Upper lobe of right lung (tissue), 1 donor: ENCODE measurements around the gene COL18A1. TPM values are rescaled to one million over a fixed set of nuclear protein-coding genes. Genes with fewer than 3 reads are reported as not detected.

ENCODE experiments used
- ATAC-seq: fragments of 200-7000 bp; cut with Tn5 transposase; one replicate; pipeline ENCODE4 v1.9.1; 2020; ENCODE audit warnings: mild to moderate bottlenecking, moderate library complexity
- DNase-seq: peaks from one replicate; pipeline ENCODE4 v3.0.0-alpha.2; 2020
- H3K27ac ChIP-seq: fragments of 200-600 bp; one replicate; pipeline ENCODE4 v1.8.0; 2022
- H3K27me3 ChIP-seq: fragments of 200-600 bp; one replicate; pipeline ENCODE4 v1.8.0; 2022; ENCODE audit warnings: mild to moderate bottlenecking
- H3K36me3 ChIP-seq: fragments of 200-600 bp; one replicate; pipeline ENCODE4 v1.8.0; 2022
- H3K4me1 ChIP-seq: fragments of 200-600 bp; one replicate; pipeline ENCODE4 v1.8.0; 2022
- H3K4me3 ChIP-seq: fragments of 200-600 bp; one replicate; pipeline ENCODE4 v1.8.0; 2022; ENCODE audit warnings: mild to moderate bottlenecking
- H3K9me3 ChIP-seq: fragments of 200-600 bp; one replicate; pipeline ENCODE4 v1.8.0; 2022
- intact Hi-C: fragments of 100-400 bp; cut with DNase I; formaldehyde crosslinking; loops from one replicate; pipeline ENCODE4 v1.11.0; 2022
- total RNA-seq: library from RNA; stranded (reverse); fragmentation: NEBNext Ultra II Directional; extraction: Animal tissue kit (Norgen Biotek cat#: 25700); gene quantifications from one replicate; pipeline ENCODE4 v1.2.1, GENCODE V29; 2021
- TF ChIP-seq, protein P1 (sequence below): fragments of 200-600 bp; IDR thresholded peaks from one replicate; pipeline ENCODE4 v1.8.0; 2022; ENCODE audit warnings: antibody characterized with exemption
- donor health status: DM: no; HTN: yes; CAD: no; lungs with severe emphysema.

Gene COL18A1
- total RNA-seq, 1 donor from 2014 or later, result 60.4 TPM

DNA sequence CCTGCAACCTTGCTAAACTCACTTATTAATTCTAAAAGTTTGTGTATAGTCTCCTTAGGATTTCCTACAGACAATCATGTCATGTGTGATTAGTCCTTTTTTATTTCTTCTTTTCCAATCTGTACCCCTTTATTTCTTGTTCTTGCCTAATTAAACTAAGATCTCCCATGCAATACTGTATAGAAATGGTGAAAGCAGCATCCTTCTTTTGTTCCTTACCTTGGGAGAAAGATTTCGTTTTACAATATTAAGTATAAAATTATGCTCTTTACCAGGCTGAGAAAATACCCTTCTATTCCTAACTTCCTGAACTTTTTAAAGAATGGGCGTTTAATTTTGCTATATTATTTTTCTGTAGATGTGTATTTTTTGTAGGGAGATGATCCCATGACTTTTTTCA, 7.6 kb upstream of the COL18A1 start:
- DNase-seq (no peak), ATAC-seq (no peak)
- TF ChIP-seq, protein P1, sequence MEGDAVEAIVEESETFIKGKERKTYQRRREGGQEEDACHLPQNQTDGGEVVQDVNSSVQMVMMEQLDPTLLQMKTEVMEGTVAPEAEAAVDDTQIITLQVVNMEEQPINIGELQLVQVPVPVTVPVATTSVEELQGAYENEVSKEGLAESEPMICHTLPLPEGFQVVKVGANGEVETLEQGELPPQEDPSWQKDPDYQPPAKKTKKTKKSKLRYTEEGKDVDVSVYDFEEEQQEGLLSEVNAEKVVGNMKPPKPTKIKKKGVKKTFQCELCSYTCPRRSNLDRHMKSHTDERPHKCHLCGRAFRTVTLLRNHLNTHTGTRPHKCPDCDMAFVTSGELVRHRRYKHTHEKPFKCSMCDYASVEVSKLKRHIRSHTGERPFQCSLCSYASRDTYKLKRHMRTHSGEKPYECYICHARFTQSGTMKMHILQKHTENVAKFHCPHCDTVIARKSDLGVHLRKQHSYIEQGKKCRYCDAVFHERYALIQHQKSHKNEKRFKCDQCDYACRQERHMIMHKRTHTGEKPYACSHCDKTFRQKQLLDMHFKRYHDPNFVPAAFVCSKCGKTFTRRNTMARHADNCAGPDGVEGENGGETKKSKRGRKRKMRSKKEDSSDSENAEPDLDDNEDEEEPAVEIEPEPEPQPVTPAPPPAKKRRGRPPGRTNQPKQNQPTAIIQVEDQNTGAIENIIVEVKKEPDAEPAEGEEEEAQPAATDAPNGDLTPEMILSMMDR, result no peak
- intact Hi-C loops, result no loop called here
- Histone ChIP-seq H3K9me3 (no peaks in the 10 kb centered on the region), H3K4me3 (no peak overlapping the region), H3K27me3 (no peaks in the 10 kb centered on the region), H3K36me3 (no peaks in the 10 kb centered on the region), H3K27ac (no peak overlapping the region), H3K4me1 (no peaks in the 10 kb centered on the region)

DNA sequence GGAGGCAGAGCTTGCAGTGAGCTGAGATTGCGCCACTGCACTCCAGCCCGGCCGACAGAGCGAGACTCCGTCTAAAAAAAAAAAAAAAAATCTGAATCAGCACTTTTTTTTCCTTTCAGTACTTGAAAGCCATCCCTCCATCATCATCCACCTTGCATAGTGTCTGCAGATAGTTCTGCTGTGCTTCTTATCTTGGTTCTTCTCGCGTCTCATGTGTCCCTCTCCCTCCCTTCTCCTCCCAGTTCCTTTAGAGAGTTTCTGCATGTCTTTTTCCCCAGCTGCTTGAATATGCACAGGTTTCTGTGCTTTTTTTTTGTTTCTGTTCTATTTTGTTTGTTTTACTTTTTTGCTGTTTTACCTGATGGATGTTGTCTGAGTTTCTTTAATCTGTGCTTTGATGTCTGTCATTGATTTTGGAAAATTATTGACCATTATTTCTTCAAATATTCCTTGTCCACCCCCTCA, 3.9 kb upstream of the COL18A1 start:
- Histone ChIP-seq H3K4me3 (no peak overlapping the region), H3K9me3 (no peaks in the 10 kb centered on the region), H3K27ac (no peak overlapping the region), H3K4me1 (peaks cover 13% of the 10 kb centered on the region), H3K36me3 (no peaks in the 10 kb centered on the region), H3K27me3 (peaks cover 4% of the 10 kb centered on the region)
- intact Hi-C loops, result no loop called here
- no peak for ATAC-seq
- TF ChIP-seq, protein P1, result no peak
- DNase-seq, result no peak

GRCh38 chr21:45401916-45402900, 2.8 kb upstream of the COL18A1 start:
- Histone ChIP-seq H3K27me3 (peaks cover 10% of the 10 kb centered on the region), H3K4me1 (peaks cover 18% of the 10 kb centered on the region), H3K4me3 (no peak overlapping the region), H3K27ac (no peak overlapping the region), H3K9me3 (no peaks in the 10 kb centered on the region), H3K36me3 (no peaks in the 10 kb centered on the region)
- peak; percentile 36 for DNase-seq
- TF ChIP-seq, protein P1, result no peak
- no peak for ATAC-seq
- intact Hi-C loops, result no loop called here

- Histone ChIP-seq H3K36me3 (no peaks in the 10 kb centered on the region), H3K4me1 (peaks cover 18% of the 10 kb centered on the region), H3K9me3 (no peaks in the 10 kb centered on the region), H3K27ac (no peak overlapping the region), H3K4me3 (no peak overlapping the region), H3K27me3 (peaks cover 10% of the 10 kb centered on the region)
- intact Hi-C loops, result no loop called here
- TF ChIP-seq, protein P1, result no peak
- ATAC-seq (no peak), DNase-seq (no peak)
Observed at GRCh38 chr21:45403133-45403824, 1.7 kb upstream of the COL18A1 start.

- intact Hi-C loops, result no loop called here
- Histone ChIP-seq H3K9me3 (no peaks in the 10 kb centered on the region), H3K36me3 (no peaks in the 10 kb centered on the region), H3K4me1 (peaks cover 18% of the 10 kb centered on the region), H3K27ac (peak overlapping the region; percentile 51), H3K27me3 (peaks cover 10% of the 10 kb centered on the region), H3K4me3 (peak overlapping the region; percentile 52)
- ATAC-seq (peak; percentile 32), DNase-seq (no peak)
- TF ChIP-seq, protein P1, result no peak
Observed at GRCh38 chr21:45403825-45404729, 888 bp upstream of the COL18A1 start.
